HAP-1 (cell line): ENCODE measurements around the gene GOLGA6L7.
"Not testable (repeated sequence)": the region's sequence is repeated elsewhere in the genome, so short reads cannot be mapped to it uniquely, and the experiment has no call there.

ENCODE experiments used
- DNase-seq, 2 experiments: peaks; one replicate each; pipeline ENCODE4 v3.0.0-alpha.2; 2016 to 2020; ENCODE audit warnings: low spot score in 2 of 2
- H3K27me3 ChIP-seq: fragments of 250-450 bp; sonication (Bioruptor Pico); 2 replicates; pipeline ENCODE4 v1.5.1; 2020; ENCODE audit warnings: low read depth, mild to moderate bottlenecking, moderate library complexity
- H3K36me3 ChIP-seq: fragments of 250-450 bp; sonication (Bioruptor Pico); replicated peaks from 2 replicates; pipeline ENCODE4 v1.5.1; 2020; ENCODE audit warnings: mild to moderate bottlenecking
- H3K4me1 ChIP-seq: fragments of 250-450 bp; sonication (Bioruptor Pico); 2 replicates; pipeline ENCODE4 v1.5.1; 2020; ENCODE audit warnings: mild to moderate bottlenecking
- H3K4me3 ChIP-seq: fragments of 250-450 bp; sonication (Bioruptor Pico); 2 replicates; pipeline ENCODE4 v1.5.1; 2020; ENCODE audit warnings: mild to moderate bottlenecking, moderate library complexity
- H3K9me3 ChIP-seq: fragments of 250-450 bp; sonication (Bioruptor Pico); 2 replicates; pipeline ENCODE4 v1.5.1; 2020; ENCODE audit warnings: mild to moderate bottlenecking, moderate library complexity
- in situ Hi-C: fragments of 300-500 bp; cut with MboI; formaldehyde crosslinking; loops from 3 replicates; pipeline ENCODE4 v1.14.3; 2020; ENCODE audit warnings: low sequenced_read_pairs, inconsistent platforms, mixed read lengths

Gene GOLGA6L7

DNA sequence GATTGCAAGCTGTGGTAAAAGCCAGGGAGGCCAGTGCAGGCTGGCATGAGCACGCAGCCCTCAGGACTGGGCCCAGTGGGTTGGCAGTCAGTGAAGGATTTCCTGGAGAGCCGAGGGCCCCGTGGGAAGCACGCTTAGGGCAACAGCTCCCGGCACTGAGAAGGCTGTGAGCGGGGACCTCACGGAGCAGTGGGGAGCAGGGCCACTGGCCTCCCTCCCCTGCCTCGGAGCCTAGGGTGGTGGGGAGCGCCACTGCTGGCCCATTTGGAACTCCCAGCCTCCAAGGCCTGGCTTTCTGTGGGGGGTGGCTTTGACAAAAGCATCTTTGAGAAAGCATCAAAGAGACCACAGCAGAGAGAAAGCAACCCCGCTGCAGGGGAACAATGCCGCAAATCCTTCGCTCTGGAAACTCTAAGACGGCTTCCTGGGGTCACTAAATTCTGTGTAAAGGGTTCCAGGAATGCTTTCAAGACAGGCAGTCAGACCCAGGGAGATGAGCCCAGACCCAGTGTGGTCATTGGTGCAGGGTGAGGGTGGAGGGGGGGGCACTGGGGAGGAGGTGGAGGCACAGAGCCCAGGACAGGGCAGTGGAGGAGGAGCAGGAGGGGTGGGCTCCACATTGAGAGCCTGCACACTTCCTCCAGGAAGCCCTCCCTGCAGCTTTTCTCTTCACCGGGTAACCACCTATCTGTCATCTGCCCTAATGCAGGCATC is 27.8 kb upstream of the GOLGA6L7 start:
- Histone ChIP-seq H3K4me3 (no peak overlapping the region), H3K4me1 (no peaks in the 10 kb centered on the region), H3K36me3 (no peaks in the 10 kb centered on the region), H3K27me3 (no peaks in the 10 kb centered on the region), H3K9me3 (no peaks in the 10 kb centered on the region)
- DNase-seq = no peak
- in situ Hi-C loops = no loop called here

DNA sequence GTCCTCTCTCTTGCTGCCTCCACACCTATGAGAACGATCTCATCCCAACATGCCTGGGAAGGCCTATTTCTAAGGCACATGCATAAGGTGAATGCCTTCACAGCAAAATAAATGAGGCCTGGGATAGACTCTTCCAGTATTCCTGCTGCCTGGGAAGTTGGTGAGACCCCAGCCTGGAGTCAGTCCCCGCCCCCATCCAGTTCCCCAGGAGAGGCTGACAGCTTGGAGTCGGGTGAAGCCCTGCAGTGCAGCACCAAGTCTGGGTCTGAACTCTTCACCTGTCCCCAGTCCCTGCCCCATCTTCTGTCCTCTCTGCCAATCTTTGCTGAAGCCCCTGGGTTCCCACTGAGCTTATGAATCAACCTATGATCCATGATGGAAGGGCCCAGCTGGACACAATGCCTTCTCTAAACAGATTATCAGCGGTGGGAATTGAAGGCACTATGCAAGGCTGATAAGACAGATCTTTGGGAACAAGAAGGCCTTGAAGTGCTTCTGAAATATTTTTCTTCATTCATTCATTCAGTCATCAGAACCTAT is 27.1 kb upstream of the GOLGA6L7 start:
- no peaks in the 10 kb centered on the region for H3K4me1 ChIP-seq
- DNase-seq = no peak
- in situ Hi-C loops = no loop called here
- no peaks in the 10 kb centered on the region for H3K9me3 ChIP-seq
- no peaks in the 10 kb centered on the region for H3K27me3 ChIP-seq
- H3K36me3 ChIP-seq = no peaks in the 10 kb centered on the region
- H3K4me3 ChIP-seq = no peak overlapping the region

GRCh38 chr15:28873585-28874190 is 25.2 kb upstream of the GOLGA6L7 start:
- no peak for DNase-seq
- Histone ChIP-seq H3K27me3 (no peaks in the 10 kb centered on the region), H3K4me1 (no peaks in the 10 kb centered on the region), H3K36me3 (no peaks in the 10 kb centered on the region), H3K4me3 (no peak overlapping the region), H3K9me3 (no peaks in the 10 kb centered on the region)
- in situ Hi-C loops = no loop called here

DNA sequence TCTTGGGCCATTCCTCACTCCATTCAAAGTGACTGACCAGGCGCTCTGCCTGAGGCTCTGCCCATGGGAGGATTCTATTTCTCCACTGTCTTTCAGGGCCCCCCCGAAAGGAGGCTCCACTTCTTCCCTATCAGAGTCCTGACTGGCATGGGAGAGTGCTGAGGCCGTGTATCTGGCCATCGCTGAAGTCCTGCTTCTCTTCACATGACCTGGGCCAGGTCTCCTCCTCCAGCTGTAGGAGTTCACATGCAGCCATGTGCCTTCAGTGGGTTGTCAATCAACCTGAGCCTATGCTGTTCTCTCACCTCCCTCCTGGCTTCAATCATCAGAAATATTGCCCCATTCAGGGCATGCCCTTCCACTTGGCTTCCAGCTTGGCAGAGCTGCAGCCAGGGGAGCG is 24.6 kb upstream of the GOLGA6L7 start:
- no peaks in the 10 kb centered on the region for H3K36me3 ChIP-seq
- H3K27me3 ChIP-seq = no peaks in the 10 kb centered on the region
- in situ Hi-C loops = no loop called here
- H3K4me1 ChIP-seq = no peaks in the 10 kb centered on the region
- no peaks in the 10 kb centered on the region for H3K9me3 ChIP-seq
- no peak for DNase-seq
- H3K4me3 ChIP-seq = no peak overlapping the region

DNA sequence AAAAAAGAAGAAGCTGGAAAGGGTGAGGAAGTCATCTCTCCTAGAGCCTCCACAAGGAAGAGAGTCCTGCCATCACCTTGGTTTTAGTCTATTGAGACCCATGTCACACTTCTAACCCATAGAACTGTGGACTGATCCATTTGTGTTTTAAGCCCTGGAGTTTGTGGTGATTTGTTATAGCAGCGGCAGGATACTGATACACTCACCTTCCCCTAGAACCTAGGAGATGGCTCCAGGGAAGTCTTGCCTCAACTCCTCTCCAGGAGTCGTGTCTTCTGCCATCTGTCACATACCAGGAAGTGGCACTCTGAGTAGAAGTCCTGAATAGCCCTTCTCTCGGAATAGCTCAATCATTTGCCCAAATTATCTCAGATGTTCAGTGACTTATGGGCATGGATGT is 22.7 kb upstream of the GOLGA6L7 start:
- no peaks in the 10 kb centered on the region for H3K9me3 ChIP-seq
- no peak overlapping the region for H3K4me3 ChIP-seq
- H3K27me3 ChIP-seq = no peaks in the 10 kb centered on the region
- no peak for DNase-seq
- no peaks in the 10 kb centered on the region for H3K4me1 ChIP-seq
- in situ Hi-C loops = no loop called here
- no peaks in the 10 kb centered on the region for H3K36me3 ChIP-seq

DNA sequence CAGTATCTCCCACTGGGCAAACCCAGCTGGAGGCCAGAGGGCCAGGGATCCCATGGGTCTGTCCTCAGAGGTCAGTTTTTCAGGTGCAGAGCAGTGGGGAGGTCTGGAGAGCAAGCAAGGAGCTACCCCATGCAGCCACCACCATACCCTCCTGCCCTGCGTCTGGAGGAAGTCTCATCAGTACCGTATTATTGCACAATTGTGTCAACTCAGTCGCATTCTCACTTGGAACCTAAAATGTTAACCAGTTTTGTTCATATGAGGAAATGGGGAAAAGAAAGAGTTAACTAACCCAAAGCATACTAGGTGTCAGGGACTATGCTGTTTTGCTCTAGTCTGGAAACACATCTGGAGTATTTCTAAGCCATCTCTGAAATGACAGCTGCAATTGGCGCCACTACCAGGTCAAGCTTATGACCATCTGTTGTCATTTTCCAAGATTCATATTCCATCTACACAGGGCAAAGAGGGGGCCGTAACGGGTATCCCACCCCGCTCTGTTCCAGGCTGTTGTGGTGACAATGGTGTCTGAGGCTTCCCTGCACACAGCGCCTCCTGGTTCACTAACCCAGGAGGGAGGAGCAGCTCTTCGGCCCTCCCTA is 20.4 kb upstream of the GOLGA6L7 start:
- no peaks in the 10 kb centered on the region for H3K9me3 ChIP-seq
- no peaks in the 10 kb centered on the region for H3K4me1 ChIP-seq
- H3K4me3 ChIP-seq = no peak overlapping the region
- DNase-seq = no peak
- no peaks in the 10 kb centered on the region for H3K36me3 ChIP-seq
- H3K27me3 ChIP-seq = no peaks in the 10 kb centered on the region
- in situ Hi-C loops = no loop called here

DNA sequence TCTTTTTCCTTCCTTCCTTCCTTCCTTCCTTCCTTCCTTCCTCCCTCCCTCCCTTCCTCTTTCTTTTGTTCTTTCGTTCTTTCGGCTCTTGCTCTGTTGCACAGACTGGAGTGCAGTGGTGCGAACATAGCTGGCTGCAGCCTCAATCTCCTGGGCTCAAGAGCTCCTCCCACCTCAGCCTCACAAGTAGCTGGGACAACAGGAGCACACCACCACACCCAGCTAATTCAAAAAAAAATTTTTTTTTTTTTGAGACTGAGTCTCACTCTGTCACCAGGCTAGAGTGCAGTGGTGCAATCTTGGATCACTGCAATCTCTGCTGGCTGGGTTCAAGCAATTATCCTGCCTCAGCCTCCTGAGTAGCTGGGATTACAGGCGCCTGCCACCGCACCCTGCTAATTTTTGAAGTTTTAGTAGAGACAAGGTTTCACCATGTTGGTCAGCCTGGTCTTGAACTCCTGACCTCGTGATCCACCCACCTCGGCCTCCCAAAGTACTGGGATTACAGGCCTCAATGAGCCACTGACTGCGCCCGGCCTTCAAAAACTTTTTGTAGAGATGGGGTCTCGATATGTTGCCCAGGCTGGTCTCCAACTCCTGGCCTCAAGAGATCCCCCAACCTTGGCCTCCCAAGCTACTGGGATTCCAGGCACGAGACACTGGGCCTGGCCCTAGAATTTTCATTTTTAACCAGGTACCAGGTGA is 13.3 kb upstream of the GOLGA6L7 start:
- in situ Hi-C loops, H3K27me3 ChIP-seq, H3K36me3 ChIP-seq, DNase-seq, H3K9me3 ChIP-seq, H3K4me3 ChIP-seq, H3K4me1 ChIP-seq: not testable (repeated sequence)

DNA sequence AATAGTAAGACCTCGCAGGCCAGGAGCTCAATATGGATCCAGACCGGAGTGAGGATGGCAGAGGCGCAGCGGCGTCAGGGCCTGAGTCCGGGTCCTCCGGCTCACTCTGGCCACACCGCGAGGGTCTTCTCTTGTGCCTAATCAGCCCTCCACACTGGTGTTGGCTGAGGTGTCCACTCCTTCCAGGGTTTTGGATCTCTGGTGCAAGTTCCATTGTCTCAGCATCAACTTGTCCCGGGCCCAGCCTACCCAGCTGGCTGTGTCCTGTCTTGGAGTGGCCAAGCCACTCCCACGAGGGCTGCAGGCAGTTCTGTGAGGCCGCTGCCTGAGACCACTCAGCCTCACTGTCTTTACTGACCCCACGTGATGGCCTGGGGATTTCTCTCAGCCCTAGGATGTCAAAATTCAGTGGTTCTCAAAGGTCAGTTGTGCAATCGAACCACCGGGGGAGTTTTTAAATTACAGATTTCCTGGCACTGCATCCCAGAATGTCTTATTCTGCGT is 12.6 kb upstream of the GOLGA6L7 start:
- Histone ChIP-seq H3K27me3 (no peaks in the 10 kb centered on the region), H3K36me3 (no peaks in the 10 kb centered on the region), H3K4me1 (no peaks in the 10 kb centered on the region), H3K4me3 (no peak overlapping the region), H3K9me3 (no peaks in the 10 kb centered on the region)
- no peak for DNase-seq
- in situ Hi-C loops = no loop called here

DNA sequence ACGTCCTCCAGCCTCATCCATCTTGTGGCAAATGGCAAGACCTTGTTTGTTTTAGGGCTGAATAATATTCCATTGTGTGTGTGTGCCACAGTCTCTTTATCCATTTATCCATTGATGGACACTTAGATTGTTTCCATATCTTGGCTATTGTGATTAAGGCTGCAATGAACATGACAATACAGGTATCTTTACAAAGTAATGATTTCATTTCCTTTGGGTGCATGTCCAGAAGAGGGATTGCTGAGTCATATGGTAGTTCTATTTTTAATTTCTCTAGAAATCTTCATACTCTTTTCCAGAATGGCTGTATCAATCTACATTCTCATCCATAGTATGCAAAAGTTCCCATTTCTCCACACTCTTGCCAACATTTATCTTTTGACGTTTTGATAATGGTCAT is 6.1 kb upstream of the GOLGA6L7 start:
- in situ Hi-C loops, H3K4me1 ChIP-seq, H3K4me3 ChIP-seq, H3K27me3 ChIP-seq, H3K9me3 ChIP-seq, DNase-seq, H3K36me3 ChIP-seq: not testable (repeated sequence)

DNA sequence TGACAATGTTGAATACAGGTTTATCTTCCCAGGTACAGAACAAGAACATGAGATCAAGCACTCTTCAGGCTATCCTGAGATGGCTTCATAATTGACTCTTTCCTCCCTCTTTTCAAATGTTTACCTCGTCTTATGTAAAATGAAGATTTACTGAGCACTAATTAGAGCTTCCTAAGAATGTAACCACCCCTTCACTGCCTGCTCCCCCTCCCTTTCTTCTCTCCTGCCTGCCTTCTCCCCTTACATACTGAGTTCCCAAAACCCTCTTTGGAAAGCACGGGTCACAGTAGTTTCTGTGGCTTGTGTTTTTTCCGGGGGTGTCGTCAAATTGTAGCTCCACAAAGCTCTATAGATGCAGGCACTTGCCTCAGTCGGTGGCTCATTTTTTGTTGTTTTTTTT is 5.2 kb upstream of the GOLGA6L7 start:
- H3K27me3 ChIP-seq, H3K9me3 ChIP-seq, H3K4me3 ChIP-seq, H3K4me1 ChIP-seq, H3K36me3 ChIP-seq, in situ Hi-C loops, DNase-seq: not testable (repeated sequence)

DNA sequence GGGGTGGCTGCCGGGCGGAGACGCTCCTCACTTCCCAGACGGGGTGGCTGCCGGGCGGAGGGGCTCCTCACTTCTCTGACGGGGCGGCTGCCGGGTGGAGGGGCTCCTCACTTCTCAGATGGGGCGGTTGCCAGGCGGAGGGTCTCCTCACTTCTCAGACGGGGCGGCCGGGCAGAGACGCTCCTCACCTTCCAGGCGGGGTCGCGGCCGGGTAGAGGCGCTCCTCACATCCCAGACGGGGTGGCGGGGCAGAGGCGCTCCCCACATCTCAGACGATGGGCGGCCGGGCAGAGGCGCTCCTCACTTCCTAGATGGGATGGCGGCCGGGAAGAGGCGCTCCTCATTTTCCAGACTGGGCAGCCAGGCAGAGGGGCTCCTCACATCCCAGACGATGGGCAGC is 1.3 kb upstream of the GOLGA6L7 start:
- H3K4me3 ChIP-seq, H3K4me1 ChIP-seq, H3K36me3 ChIP-seq, H3K9me3 ChIP-seq, H3K27me3 ChIP-seq, DNase-seq, in situ Hi-C loops: not testable (repeated sequence)

DNA sequence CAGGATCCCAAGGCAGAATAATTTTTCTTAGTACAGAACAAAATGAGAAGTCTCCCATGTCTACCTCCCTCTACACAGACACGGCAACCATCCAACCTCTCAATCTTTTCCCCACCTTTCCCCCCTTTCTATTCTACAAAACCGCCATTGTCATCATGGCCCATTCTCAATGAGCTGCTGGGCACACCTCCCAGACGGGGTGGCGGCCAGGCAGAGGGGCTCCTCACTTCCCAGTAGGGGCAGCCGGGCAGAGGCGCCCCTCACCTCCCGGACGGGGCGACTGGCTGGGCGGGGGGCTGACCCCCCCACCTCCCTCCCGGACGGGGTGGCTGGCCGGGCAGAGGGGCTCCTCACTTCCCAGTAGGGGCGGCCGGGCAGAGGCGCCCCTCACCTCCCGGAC is 827 bp upstream of the GOLGA6L7 start:
- DNase-seq, H3K4me3 ChIP-seq, H3K4me1 ChIP-seq, H3K9me3 ChIP-seq, H3K36me3 ChIP-seq, in situ Hi-C loops, H3K27me3 ChIP-seq: not testable (repeated sequence)

GRCh38 chr15:28847959-28848358 is 485 bp downstream of the GOLGA6L7 start:
- H3K4me1 ChIP-seq, H3K27me3 ChIP-seq, DNase-seq, in situ Hi-C loops, H3K36me3 ChIP-seq, H3K9me3 ChIP-seq, H3K4me3 ChIP-seq: not testable (repeated sequence)

- H3K9me3 ChIP-seq, H3K36me3 ChIP-seq, H3K4me3 ChIP-seq, H3K4me1 ChIP-seq, DNase-seq, H3K27me3 ChIP-seq, in situ Hi-C loops: not testable (repeated sequence)
Measured at GRCh38 chr15:28847247-28847646, 1.2 kb downstream of the GOLGA6L7 start.
